Adipocyte (in vitro differentiated cells): Measurements from ENCODE around the gene LTO1.

Experiments used
- DNase-seq: peaks from one replicate; pipeline ENCODE4 v3.0.0-alpha.2; 2015; ENCODE audit warnings: low read depth
- H3K27me3 ChIP-seq: replicated peaks from 2 replicates; pipeline ENCODE4 v1.7.0; 2013; ENCODE audit warnings: mild to moderate bottlenecking, low read length, moderate library complexity; ENCODE audit not compliant: control insufficient read depth, insufficient read depth
- H3K36me3 ChIP-seq: 2 replicates; pipeline ENCODE4 v1.7.0; 2013; ENCODE audit warnings: low read length, mild to moderate bottlenecking, moderate library complexity; ENCODE audit not compliant: control insufficient read depth, insufficient read depth, severe bottlenecking
- H3K4me1 ChIP-seq: 2 replicates; pipeline ENCODE4 v1.7.0; 2013; ENCODE audit warnings: mild to moderate bottlenecking, low read length, moderate library complexity; ENCODE audit not compliant: control insufficient read depth, insufficient read depth
- H3K4me3 ChIP-seq: 2 replicates; pipeline ENCODE4 v1.7.0; 2013; ENCODE audit warnings: mild to moderate bottlenecking, low read length, moderate library complexity
- H3K9ac ChIP-seq: 2 replicates; pipeline ENCODE4 v1.7.0; 2013; ENCODE audit warnings: mild to moderate bottlenecking, low read length, moderate library complexity
- H3K9me3 ChIP-seq: 2 replicates; pipeline ENCODE4 v1.7.0; 2013; ENCODE audit warnings: mild to moderate bottlenecking, low read length, moderate library complexity; ENCODE audit not compliant: control insufficient read depth

The LTO1 gene

DNA sequence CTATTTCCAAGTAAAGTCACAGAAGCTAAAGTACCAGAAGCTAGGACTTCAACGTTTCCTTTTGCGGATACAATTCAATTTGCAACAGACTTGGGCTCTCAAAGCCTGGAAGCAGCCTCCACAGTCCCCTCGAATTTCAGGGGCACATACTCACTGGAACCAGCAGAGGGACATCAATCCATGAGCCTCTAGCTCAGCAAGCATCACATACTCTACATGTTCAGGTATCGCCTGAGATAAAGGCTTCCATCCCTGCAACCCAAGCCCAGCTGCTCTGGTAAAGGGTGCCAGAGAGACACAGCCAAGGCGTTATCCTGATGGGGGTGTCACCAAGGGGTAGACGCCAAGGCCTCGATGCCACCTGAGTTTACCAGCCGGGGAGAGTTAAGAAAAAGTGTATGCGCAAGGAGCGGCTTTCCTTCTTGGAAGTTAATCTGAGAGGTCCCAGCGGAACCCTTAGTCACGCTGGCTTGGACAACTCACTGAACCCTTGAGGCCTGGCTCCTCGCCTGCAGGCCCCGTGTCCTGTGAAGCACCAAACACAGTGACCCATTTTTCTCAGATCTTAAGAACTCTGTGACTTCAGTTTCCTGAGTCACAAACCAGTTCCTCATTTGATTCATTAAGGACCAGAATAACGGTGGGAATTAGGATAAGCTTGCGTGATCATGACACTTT lies 13.0 kb downstream of the LTO1 start:
- no peak for DNase-seq
- Histone ChIP-seq H3K4me3 (no peak overlapping the region), H3K9me3 (no peaks in the 10 kb centered on the region), H3K27me3 (no peaks in the 10 kb centered on the region), H3K4me1 (peaks cover 20% of the 10 kb centered on the region), H3K9ac (peak overlapping the region; percentile 16), H3K36me3 (peaks cover 22% of the 10 kb centered on the region)

DNA sequence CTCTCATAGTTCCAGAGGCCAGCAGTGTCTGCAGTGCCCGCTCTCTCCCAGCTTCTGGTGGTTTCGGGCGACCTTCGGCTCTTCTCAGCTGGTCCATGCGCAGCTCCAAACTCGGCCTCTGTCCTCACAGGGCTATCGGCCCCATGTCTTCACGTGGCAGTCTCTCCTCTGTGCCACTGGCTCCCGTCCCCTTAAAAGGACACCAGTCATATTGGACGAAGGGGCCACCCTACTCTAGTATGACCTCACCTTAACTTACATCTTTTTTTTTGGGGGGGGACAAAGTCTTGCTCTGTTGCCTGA lies 13.8 kb downstream of the LTO1 start:
- DNase-seq, result no peak
- H3K9me3 ChIP-seq, result no peaks in the 10 kb centered on the region
- H3K36me3 ChIP-seq, result peaks cover 19% of the 10 kb centered on the region
- H3K9ac ChIP-seq, result no peak overlapping the region
- no peaks in the 10 kb centered on the region for H3K27me3 ChIP-seq
- no peak overlapping the region for H3K4me3 ChIP-seq
- peaks cover 20% of the 10 kb centered on the region for H3K4me1 ChIP-seq

DNA sequence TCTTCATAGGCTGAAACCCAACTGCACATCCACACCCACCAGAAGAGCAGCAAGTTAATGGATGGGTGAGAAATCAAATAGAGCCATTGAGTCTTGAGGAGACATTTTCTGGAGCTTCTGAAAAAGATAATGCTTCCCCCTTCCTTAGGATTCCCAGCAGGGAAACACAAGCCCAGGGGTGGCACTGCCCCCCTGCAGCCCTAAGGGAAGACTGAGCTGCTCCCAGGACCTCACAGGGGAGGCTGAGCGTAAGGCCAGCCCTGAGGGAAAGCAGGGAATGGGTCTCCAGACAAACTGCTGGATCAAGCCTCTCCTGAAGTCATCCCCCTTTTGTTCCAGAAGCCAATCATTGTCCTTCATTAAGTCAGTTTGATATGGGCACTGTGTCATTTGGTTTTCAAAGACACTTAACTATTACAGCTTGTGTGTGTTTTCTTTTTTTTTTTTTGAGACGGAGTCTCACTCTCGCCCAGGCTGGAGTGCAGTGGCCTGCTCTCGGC lies 15.1 kb downstream of the LTO1 start:
- Histone ChIP-seq H3K27me3 (no peaks in the 10 kb centered on the region), H3K9me3 (no peaks in the 10 kb centered on the region), H3K9ac (no peak overlapping the region), H3K36me3 (peaks cover 13% of the 10 kb centered on the region), H3K4me3 (no peak overlapping the region), H3K4me1 (peaks cover 20% of the 10 kb centered on the region)
- DNase-seq, result no peak

DNA sequence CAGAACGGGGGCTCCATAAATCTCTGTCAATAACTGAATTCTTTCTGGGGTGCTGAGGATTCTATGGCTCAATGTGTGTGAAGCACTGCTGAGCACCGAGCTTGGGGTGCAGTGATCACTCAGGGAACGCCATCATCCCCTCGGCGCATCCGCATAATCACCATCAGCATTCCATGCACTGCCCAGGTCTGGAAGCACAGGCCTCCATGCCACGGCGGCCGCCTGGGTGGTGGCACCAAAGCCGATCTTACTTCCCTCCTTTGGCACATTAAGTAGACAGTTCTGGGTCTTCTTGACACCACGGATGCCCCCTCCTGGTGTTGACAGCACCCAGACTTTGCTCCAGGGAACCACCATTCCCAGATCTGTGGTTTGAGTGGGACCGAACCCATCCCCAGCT lies 15.6 kb downstream of the LTO1 start:
- Histone ChIP-seq H3K9ac (no peak overlapping the region), H3K27me3 (no peaks in the 10 kb centered on the region), H3K9me3 (no peaks in the 10 kb centered on the region), H3K4me1 (peaks cover 20% of the 10 kb centered on the region), H3K36me3 (peaks cover 8% of the 10 kb centered on the region), H3K4me3 (no peak overlapping the region)
- DNase-seq, result no peak

DNA sequence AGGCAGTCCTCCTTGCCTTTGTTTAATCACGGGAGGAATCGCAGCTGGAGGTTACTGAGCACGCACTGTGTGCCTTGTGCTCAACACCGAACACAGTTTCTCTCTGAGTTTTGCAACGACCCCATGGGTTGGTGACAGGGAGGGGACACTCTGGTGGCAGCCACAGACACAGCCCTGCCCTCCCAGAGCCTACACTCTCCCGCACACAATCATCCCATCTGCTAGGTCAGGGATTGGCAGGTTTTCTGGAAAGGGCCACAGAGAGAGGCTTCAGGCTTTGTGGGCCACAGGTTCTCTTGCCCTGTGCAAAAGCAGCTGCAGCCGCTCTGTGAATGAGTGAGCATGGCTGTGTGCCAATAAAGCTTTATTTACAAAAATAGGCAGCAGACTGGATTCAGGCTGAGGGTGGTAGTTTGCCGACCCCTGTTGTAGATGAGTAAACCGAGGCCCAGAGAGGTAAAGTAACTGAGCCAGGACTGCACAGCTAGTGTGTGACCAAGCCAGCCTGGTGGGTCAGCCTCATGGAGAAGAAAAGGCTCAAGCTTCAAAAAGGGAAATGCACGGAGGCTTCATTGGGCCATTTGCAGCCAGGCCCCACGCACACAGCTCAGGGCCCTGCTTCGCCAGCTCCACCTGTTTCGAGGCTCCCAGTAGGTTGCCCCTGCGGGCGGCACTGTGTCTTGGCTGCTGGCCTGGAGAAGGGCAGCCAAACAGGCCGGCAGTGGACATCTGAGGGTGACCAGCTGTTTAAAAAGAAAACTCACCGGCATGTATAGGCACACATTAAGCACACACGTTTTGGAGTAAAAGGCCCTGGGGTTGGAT lies 16.3 kb downstream of the LTO1 start:
- no peak for DNase-seq
- H3K4me3 ChIP-seq, result no peak overlapping the region
- no peaks in the 10 kb centered on the region for H3K9me3 ChIP-seq
- no peak overlapping the region for H3K9ac ChIP-seq
- peaks cover 20% of the 10 kb centered on the region for H3K4me1 ChIP-seq
- peaks cover 5% of the 10 kb centered on the region for H3K36me3 ChIP-seq
- no peaks in the 10 kb centered on the region for H3K27me3 ChIP-seq

DNA sequence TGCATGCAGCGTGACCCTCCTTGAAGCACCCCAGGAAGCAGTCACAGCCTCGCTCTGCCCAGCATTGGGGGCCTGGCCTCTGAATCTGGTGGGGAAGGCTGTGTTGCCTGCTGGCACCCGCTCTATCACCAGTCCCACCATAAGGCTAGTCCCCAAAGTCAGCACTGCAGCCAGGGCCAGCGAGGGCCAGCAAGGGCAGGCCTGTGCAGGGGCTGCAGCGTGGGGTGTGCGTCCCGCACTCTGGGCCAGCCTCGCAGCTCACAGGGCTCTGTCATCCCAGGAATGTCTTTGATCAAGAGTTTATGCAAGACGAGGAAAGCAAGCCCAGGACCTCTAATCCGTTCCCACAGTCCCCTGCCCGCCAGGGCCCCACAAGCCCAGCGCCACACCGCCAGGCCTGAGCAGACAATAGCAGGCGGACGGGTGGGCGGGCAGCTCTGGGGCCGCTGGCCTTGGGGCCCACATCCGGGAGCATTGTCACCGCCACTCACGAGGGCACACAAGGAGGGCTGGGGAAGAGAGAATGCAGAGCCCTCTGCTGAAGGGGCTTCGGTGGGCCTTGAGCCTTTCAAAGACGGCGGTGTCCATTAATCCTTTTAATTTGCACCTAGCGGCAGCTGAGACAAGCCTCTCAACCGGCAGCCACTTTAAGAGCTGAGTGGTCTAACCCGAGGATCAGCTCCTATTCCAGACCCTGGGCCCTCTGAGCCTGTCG lies 17.1 kb downstream of the LTO1 start:
- H3K4me3 ChIP-seq, result no peak overlapping the region
- H3K9me3 ChIP-seq, result no peaks in the 10 kb centered on the region
- peaks cover 12% of the 10 kb centered on the region for H3K36me3 ChIP-seq
- DNase-seq, result no peak
- H3K27me3 ChIP-seq, result no peaks in the 10 kb centered on the region
- peaks cover 20% of the 10 kb centered on the region for H3K4me1 ChIP-seq
- H3K9ac ChIP-seq, result no peak overlapping the region

DNA sequence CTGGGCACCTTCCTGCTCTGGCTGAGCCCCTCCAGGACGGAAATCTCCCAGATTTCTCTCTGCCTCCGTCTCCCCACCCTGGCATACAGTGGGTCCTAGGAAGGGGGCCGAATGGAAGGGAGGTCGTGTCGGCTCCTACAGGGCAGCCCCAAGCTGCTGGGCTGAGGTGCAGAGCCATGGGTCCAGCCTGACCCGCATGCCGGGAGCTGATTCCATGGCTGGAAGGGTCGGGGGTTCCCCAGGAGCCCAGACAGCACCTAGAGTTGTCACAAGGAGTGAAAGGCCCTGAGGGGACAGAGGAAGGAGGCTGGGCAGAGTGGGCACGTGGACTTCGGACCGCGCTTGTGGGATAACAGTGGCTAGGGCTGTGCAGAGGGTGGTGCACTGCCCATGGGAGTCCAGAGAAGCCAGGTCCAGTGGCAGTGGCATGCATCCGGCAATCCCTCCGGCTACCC lies 17.7 kb downstream of the LTO1 start:
- Histone ChIP-seq H3K4me3 (no peak overlapping the region), H3K9ac (no peak overlapping the region)
- no peak for DNase-seq

DNA sequence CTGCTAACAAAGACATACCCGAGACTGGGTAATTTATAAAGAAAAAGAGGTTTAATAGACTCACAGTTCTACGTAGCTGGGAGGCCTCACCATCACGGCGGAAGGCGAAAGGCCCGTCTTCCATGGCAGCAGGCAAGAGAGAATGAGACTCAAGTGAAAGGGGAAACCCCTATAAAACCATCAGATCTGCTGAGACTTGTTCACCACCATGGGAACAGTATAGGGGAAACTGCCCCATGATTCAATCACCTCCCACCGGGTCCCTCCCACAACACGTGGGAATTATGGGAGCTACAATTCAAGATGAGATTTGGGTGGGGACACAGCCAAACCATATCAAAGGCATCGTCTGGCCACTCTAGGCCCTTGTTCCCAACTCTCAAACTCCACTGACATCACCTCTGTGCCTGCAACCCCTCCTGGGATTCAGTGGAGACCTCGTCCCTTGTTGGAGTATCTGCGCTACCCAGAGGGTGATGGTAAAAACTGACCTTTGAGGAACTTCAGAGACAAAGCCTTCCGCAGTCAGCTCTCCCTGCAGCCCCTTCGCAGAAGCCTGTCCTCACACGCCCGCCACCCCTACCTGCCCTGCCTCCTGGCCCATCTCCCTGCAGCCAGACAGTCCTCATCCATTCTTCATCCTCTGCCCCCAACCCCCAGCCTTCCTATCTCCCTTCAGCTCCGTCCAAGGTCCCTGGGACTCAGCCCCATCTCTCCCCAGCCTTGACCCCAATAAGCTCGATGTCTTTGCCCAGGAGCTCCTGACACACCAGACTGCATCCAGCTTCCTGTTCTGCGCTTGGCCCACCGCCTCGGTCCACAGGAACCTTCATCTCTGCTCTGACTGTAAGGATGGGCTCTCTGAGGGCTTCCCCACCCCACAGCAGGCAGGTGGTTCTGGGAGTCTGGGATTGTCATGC lies 18.4 kb downstream of the LTO1 start:
- H3K36me3 ChIP-seq, result peaks cover 25% of the 10 kb centered on the region

More for the DNA sequence above, 17.7 kb downstream of the LTO1 start:
- H3K9me3 ChIP-seq, result no peaks in the 10 kb centered on the region
- no peaks in the 10 kb centered on the region for H3K27me3 ChIP-seq
- peaks cover 15% of the 10 kb centered on the region for H3K4me1 ChIP-seq
- H3K36me3 ChIP-seq, result peaks cover 18% of the 10 kb centered on the region

DNA sequence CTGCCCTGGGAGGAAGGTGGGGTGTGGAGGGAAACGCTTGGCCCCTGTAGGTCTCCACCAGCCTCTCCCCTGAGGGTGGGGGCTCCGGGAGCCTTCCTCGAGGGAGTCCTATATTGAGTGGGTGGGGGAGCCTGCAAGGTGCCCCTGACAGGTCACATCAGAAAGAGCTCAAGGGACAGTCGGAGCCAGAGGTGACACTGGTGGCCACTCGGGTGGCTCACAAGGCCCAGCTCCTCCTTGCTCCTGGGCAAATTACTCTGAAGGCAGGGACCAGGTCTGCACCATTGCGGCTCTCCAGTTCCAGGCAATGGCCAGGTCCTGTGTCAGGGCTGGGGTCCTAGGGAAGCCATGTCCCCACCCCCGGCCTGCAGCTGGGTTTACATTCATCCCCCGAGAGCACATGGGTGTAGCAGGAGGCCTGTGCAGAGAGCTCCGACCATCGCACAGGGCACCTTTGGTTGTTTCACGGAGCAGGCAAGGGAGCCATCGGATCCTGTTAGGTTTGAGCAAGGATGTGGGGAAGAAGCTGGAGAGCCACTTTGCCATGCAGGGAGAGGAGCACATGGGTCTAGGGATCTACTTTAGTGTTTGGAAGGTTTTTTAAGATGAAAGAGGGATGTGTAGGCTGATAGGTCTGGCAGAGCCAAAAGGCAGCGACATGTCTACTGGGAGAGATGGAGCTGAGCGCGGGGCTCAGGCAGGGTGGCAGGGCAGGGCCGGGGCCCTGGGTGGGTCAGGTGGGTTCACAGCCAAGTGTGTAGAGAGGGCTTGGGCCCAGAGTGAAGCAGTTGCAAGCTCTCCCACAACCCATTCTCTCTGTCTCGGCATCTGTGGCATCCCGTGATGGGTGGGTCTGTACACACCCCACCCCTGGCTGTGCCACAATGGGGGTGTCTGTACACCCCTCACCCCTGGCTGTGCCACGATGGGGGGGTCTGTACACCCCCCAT lies 19.4 kb downstream of the LTO1 start:
- Histone ChIP-seq H3K4me1 (peaks cover 5% of the 10 kb centered on the region), H3K4me3 (no peak overlapping the region), H3K36me3 (peaks cover 35% of the 10 kb centered on the region), H3K27me3 (no peaks in the 10 kb centered on the region), H3K9me3 (no peaks in the 10 kb centered on the region), H3K9ac (no peak overlapping the region)
- DNase-seq, result no peak

More for the DNA sequence above, 18.4 kb downstream of the LTO1 start:
- no peak for DNase-seq
- Histone ChIP-seq H3K9ac (no peak overlapping the region), H3K4me3 (no peak overlapping the region), H3K4me1 (peaks cover 8% of the 10 kb centered on the region), H3K27me3 (no peaks in the 10 kb centered on the region), H3K9me3 (no peaks in the 10 kb centered on the region)
